Stimulated activated CD4-positive, alpha-beta T cell treated with anti-CD3 and anti-CD28 coated beads, TNF-alpha, amount 100 ng/mL, for 24 hours (primary cell): ENCODE data around the gene SHROOM3.
"Not testable (repeated sequence)": the region's sequence is repeated elsewhere in the genome, so short reads cannot be mapped to it uniquely, and the experiment has no call there.

ENCODE experiments used
- DNase-seq, 3 experiments: peaks; one replicate each; pipeline ENCODE4 v3.0.0-alpha.2; 2020; ENCODE audit warnings: low read depth in 3 of 3

Gene SHROOM3

DNA sequence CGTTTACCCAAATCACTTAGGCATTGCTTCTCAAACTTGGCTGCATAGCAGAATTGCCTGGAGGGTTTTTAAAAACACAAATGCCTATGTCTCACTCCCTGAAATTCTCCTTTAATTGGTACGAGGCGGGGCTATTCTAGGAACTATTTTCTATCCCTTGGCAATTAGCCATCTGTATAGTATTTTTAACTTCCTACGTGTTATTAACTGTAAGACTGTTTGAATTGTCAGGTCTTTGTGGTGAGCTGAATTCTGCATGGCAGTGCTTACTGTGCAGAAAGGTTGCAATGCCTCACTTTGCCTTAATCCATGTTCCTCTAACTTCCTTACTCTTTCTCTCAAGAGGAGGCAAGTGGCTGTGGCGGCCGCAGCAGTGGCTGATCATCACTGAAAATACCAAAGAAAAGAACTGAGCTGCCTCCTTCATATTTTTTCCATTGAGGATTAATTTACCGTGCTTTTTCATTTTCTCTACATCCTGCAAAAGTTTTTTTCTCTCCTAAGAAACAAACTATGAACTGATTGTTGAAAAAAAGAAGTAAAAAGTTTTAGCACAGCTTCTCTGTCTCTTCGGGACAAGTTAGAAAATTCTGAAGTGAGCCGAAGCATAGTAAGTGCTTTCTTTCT lies at the start of gene SHROOM3:
Gene SHROOM3 (plus strand): TSS at position 329 of the 627 bp plus-strand sequence. CDS start 824 bp downstream, outside the sequence.
- DNase-seq = no peak

DNA sequence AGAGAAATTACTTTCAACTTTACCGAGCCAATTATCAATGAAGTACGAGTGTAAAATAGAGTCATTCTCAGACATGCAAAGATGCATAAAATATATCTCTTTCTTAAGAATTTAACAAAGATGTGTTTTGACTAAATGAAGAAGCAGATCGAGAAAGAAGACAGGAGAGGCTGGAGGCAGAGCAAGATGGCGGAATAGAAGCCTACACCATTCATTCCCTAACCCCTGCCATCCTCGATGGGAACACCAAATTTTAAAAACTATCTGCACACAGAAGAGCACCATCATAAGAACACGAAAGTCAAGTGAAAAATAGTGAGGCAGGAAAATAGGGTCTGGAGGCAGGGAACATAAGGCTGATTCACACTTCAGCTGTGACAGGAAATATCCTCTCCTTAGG lies 49.1 kb upstream of the SHROOM3 start:
- no peak for DNase-seq

DNA sequence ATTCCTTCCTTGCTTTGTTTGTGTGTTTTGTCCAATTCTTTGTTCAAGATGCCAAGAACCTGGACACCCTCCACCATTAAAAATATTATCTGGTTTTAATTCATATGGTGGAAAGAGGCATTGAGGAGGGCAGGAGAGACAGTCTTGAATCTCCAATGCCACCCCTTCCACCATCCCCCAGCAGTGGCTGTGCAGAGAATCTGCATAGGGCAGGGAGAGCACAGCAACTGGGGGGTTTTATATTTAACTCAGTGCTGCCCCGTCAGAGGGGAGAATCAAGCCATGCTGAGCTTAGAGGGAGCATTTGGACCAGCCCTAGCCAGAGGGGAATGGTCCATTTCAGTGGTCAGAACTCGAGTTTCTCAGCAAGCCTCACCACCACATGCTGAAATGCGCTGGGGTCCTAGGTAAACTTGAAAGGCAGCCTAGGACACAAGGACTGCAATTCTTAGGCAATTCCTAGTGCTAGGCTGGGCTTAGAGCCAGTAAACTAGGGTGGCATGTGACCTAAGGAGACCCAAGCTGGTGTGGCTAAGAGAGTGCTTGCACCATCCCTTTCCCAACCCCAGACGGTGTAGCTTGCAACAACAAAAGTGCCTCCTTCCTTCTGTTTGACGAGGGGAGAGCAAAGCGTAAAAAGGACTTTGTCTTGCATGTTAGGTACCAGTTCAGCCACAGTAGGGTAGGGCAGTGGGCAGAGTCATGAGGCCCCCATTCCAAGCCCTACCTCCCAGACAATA lies 48.3 kb upstream of the SHROOM3 start:
- no peak for DNase-seq

DNA sequence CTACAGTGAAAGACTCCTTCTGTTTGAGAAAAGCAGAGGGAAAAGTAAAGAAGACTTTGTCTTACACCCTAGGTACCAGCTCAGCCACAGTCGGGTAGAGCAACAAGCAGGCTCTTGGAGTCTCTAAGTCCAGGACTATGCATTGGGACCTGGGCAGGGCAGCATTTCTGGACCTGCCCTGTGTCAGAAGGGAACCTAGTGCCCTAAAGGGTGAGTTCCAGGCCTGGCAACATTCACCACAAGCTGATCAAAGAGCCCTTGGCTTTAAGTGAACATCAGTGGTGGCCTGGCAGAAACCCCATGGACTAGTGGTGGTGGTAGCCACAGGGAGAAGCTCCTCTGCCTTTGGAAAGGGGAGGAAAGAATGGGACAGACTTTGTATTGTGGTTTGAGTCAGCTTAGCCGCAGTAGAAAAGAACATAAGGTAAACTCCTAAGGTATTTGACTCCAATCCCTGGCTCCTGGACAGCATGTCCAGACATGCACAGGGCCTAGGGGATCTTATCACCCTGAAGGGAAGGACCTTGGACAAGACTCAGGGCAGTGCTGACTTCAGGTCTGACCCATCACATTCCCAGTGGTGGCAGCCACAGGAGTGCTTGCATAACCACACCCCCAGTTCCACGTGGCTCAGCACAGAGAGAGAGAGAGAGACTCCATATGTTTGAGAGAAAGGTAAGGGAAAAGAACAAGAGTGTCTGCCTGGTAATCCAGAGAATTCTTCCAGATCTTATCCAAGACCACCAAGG lies 46.7 kb upstream of the SHROOM3 start:
- no peak for DNase-seq

DNA sequence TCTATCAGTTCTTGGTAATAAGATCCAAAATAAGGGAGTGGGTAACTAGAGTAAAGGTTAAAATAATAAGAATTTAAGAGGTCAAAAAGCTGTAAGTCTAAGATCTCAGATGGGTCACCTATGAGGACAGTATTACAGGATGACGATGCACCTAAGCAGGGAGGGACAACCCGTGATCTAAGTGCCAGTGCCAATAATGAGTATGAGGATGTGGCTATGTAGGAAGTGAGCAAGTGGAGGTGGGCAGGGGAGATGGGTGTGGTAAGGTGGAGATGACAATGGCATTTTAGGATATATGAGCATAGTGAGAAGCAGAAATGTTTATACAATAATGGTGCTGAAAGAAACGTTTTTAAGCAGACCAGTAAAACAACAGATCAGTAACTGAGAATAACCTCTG lies 33.4 kb upstream of the SHROOM3 start:
- no peak for DNase-seq

DNA sequence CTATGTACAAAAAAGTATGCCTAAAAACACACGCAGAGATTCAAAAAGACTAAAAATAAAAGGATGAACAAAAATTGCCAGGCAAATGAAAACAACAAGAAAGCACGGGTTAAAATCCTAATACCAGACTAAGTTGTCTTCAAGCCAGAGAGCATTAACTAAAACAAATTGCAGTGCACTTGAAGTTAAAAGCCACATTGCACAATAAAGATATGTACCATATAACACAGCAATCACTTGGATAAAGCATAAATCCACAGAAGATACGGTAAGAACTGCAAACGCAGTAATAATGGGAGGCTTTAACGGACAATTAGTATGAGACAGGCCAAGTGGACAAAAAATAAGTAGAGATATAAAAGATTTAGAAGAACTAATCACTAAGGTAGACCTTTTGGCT lies 28.9 kb upstream of the SHROOM3 start:
- no peak for DNase-seq

DNA sequence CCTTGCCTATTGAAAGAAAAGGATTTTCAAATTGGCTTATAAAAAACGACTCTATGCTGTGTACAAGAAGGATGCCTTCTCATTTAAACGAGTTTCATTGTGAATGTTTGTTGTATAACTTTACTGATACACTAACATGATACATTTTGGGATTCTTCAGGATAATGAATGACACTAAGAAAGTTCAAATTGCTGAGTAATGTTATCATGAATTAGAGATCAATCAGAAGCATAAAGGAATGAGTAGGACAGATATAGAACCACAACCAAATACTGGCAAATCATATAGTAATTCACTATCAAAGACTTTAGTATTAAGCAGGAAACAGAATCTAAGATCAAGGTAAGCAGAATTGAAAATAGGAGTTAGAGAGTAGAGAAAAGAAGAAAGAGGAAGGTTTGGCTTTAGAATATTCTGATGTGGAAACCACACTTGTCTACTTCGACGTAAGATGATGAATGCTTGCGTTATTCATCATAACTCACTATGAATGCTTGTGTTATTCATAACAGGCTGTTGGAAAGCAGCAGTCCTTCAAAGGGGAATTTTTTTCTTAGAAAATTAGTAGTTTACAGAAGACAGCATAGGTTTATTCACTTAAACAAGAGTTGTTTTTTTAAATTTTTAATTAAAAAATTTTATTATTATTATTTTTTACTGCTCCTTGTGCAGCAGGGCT lies 27.4 kb upstream of the SHROOM3 start:
- DNase-seq = no peak

DNA sequence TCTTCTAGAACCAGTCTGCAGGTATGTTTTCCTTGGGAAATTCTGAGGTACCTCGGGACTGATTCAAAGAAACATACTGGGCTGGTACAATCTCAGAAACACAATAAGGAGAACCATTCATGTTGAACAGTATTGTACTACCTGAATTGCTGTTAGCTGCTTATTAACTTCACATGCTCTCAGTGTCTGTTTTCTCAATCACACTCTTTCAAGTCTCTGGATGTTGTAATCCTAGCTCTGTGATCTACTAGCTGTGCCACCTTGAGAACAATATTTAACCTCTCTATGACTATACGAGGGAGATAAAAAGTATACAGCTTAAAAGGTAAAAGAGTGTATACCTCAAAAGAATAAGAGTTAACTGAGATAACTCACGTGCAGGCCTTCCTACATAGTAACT lies 24.4 kb upstream of the SHROOM3 start:
- DNase-seq = no peak

DNA sequence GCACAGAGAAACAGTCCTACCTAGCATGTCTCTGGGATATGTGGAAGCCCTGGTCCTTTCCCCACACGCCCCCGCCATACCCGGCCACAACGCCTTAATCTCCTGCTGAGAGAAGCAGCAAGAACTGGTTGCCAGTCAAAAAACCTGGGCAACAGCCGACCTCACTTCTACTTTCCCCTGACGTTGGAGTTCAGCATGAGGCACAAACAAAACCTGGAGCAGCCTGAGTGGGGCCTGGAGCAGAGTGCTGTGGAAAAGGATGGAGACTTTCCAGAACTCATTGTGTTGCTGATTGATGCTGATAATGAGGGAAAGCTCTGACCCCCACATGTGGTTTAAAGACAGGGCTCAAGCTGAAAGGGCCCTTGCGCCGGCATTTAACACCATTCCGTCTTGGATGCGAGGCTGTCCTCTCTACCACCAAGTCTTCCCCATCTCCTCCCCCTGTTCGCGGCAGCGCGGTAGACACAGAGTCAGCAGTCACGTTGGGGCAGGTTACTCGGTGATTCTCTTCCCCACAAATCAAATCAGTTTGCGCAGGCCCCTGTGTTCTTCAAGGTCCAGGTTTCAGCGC lies 14.8 kb upstream of the SHROOM3 start:
- DNase-seq = no peak

DNA sequence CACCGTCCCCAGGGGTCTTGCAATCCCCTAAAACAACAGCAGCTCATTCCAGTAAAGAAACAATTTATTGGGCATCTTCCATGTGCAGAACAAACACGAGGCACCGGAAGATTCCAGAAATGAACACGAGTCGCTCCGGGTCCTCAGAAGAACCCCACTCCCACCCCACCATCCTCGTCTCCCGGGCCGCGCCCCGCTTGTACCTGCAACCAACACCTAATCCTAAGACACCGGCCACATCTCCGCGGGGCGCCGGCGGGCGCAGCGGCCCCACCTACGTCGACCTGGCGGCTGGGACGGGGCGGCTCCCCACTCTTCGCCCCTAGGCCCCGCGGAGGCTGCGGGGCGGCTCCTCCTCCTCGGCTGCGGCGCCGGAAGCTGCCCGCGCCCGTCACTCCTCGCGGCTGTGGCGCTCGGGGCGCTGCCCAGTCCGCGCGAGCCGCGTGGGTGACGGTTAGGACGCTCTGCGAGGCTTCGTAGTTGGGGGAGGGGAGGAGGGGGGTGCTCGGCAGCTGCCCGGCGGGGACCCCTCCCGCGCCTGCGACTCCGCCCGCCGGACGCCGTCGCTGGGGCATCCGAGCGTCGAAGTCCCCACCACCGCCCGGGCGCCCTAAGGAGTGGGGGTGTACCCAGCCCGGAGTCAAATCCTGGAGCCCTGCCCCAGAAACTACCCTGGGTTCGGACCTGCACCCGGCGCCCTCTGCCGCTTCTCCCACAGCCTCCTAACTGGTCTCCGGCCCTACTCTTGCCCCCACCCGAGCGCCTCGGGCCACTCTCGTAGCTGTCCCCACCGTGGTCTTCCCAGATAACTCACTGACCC lies 14.1 kb upstream of the SHROOM3 start, which contains the start of gene CCDC158:
Gene CCDC158 (minus strand): TSS at position 380 of the 820 bp plus-strand sequence. CDS start 17,934 bp downstream, outside the sequence.
- no peak for DNase-seq

DNA sequence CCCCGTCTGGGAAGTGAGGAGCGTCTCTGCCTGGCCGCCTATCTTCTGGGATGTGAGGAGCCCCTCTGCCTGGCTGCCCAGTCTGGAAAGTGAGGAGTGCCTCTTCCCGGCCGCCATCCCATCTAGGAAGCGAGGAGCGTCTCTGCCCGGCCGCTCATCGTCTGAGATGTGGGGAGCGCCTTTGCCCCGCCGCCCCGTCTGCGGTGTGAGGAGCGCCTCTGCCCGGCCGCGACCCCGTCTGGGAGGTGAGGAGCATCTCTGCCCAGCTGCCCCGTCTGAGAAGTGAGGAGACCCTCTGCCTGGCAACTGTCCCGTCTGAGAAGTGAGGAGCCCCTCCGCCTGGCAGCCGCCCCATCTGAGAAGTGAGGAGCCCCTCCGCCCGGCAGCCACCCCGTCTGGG lies 11.9 kb upstream of the SHROOM3 start:
- DNase-seq = not testable (repeated sequence)

DNA sequence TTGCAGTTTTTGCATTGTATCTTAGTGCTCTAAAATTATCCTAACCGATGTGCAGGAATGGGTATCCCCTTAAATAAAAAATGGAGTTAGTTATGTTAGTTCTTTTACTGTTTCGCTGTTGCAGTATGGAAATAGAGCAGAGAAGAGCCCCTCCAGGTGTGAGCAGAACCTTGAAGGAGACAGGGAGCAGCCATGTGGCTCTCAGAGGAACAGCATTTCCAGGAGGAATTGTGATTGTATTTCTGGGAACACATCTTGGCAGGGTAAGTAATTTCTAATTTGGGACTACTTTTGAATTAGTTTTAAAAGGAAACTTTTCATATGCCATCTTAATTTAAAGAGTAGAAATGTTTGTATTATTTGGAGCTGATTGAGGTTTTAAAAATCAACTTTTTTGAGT lies 8.8 kb upstream of the SHROOM3 start:
- DNase-seq = no peak

DNA sequence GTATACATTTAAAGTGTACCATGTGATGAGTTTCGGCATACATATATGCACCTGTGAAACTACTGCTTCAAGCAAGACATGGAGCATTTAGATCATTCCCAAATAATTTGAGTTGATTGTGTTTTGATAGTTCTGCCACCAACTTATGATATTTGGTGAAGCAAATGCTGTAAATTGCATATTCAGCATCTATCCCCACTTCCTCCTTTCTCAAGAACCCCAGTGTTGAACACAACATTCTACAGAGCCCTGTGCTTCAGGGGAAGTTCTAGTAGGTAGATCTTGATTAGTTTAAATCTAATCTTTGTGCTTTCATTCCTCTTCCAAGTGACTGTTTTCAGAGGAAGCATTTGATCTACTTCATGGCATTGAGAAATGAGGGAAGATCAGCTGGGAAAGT lies 5.4 kb upstream of the SHROOM3 start:
- DNase-seq = no peak

DNA sequence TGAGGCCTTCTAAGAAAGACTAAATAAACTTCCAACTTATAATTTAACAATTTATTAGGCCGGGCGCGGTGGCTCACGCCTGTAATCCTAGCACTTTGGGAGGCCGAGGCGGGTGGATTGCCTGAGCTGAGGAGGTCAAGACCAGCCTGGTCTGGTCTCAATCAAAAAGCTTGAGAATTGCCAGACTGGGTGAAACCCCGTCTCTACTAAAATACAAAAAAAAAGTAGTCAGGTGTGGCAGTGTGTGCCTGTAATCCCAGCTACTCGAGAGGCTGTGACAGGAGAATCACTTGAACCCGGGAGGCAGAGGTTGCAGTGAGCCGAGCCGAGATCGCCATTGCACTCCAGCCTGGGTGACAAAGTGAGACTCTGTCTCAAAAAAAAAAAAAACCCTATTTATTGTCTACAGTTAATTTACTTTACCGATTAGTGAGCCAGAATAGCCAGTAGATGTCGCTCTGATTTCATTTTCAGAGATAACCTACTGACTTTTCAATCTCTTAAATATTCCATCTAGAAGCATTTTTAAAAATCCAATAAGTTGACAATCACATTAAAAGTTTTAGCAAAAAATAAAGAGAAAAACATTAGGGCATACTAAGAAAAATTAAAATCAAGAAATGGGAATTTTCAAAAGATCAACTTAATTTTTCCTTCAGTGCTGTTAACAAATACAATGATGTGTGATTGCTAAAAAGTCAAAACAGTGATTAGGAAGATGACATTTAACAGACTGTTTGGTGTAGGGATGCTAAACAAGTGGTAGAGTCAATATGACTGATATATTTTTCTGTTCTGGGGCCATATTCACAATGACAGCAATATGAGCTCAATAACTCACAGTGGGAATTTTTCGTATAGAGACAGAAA lies 4.3 kb upstream of the SHROOM3 start:
- DNase-seq = no peak

DNA sequence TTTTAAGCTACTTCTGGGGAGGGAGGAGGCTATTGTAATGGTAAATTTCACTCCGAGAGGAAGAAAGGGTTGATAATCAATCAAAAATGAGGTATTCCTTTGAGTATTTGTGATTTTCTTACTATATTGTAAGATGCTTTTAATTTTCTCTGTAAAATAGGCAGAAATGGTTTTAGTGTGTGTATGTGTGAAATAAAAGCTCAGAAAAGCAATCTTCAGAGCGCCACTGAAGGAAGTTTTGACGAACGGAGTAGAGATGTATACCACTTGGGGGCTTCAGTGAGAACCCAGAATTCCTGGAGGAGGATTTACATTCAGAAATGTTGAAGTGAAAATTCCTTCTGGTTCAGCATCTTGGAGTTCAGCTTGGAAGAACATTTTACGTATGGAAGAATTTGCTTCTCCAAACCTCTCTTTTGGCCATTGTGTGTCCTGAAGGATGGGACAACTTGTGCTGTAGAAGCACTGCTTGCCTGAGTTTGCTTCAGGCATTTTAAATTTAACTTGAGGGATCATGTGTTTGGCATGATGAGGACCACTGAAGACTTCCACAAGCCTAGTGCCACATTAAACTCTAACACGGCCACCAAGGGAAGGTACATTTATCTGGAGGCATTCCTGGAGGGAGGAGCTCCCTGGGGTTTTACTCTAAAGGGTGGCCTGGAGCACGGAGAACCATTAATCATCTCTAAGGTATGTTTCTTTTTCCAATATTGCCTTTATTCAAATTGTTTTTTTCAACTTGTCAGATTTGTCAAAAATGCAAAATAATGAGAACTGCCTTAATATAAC lies 695 bp downstream of the SHROOM3 start:
- no peak for DNase-seq

DNA sequence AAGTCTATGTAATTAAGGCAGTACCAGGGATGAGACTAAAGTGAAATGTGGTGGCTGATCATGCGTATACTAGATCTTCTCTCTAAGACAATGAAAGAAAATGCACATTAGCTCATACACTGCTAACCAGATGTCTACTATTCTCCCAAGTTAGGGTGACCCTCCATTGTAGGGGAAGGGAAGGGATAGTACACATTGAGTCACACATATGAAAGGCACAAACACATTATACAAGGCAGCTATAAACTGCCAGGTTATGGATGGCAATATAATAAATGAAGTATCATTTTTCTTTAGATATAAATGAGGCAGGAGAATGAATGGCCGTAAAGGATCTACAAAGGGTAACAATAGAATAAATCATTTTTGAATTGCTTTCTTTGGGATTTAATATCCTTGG lies 4.5 kb downstream of the SHROOM3 start:
- no peak for DNase-seq

DNA sequence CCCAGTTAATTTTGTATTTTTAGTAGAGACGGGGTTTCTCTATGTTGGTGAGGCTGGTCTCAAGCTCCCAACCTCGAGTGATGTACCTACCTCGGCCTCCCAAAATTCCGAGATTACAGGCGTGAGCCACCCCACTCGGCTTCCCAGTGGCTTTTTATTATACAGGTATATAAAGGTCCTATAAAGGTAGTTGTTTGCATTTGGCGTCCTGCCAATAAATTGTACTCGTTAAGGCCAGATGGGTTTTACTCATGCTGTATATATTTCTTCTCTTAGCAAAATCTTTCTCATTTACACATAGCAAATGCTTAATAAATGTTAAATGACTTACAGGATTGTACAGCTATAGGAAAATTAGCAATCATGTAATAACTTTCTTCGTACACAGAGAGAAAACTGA lies 6.9 kb downstream of the SHROOM3 start:
- DNase-seq = no peak

DNA sequence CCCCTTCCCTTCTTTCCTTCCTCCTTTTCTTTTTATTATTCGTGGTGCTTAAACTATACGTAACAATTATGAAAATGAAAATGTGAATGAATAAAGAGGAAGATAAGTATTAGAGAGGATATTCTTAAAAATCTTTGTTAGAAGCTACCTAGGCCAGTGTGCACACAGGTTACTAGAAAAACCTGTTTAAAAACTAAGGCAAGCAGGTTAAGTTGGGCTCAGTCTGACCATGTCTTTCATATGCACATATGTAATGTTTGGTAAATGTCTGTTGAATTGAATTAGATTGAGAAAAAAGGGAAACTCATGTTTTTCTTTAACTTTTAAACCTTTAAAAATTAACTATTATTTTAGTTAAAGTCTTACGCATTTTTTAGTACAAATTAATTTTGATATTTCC lies 7.8 kb downstream of the SHROOM3 start:
- no peak for DNase-seq

DNA sequence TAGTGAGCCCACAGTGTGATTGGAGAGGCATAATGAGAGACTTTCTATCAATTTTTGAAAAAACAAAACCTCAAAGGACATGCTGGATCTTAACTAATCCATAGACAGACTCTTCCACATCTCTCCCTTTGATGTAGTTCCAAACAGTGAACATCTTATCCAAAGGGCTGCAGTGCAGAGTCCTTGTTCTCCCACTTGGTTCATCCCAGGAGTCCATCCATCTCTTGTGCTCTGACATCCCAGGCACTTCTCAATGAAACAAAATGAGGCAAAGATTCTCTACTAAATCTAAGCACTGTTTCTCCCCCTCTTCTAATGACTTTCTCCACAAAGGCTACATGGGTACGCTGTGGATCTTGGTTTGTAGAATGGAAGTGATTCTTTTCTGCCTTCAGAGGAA lies 8.3 kb downstream of the SHROOM3 start:
- DNase-seq = no peak
